Measurements from ENCODE around the gene AHCYL2.

Gene AHCYL2

GRCh38 chr7:129354428-129355157 is 129.8 kb downstream of the AHCYL2 start:
- DNase-seq (ENCODE audit: low read depth) = no peak
- TF ChIP-seq CTCF (IDR thresholded peaks at IDR 0.05; ENCODE audit: low read length, missing control alignments) = no peak
- no peak overlapping the region for H3K4me3 ChIP-seq (replicated peaks; ENCODE audit: low read depth, low read length)

- no peak for DNase-seq (ENCODE audit: low read depth)
- no peak overlapping the region for H3K4me3 ChIP-seq (replicated peaks; ENCODE audit: low read depth, low read length)
- TF ChIP-seq CTCF (IDR thresholded peaks at IDR 0.05; ENCODE audit: low read length, missing control alignments) = no peak
Measured at GRCh38 chr7:129356176-129356575, 131.3 kb downstream of the AHCYL2 start.

GRCh38 chr7:129359176-129359575 is 134.3 kb downstream of the AHCYL2 start:
- no peak overlapping the region for H3K4me3 ChIP-seq (replicated peaks; ENCODE audit: low read depth, low read length)
- DNase-seq (ENCODE audit: low read depth) = no peak

GRCh38 chr7:129359638-129360037 is 134.8 kb downstream of the AHCYL2 start:
- H3K4me3 ChIP-seq (replicated peaks; ENCODE audit: low read depth, low read length) = no peak overlapping the region
- TF ChIP-seq CTCF (IDR thresholded peaks at IDR 0.05; ENCODE audit: low read length, missing control alignments) = no peak
- DNase-seq (ENCODE audit: low read depth) = no peak

More at GRCh38 chr7:129359176-129359575, 134.3 kb downstream of the AHCYL2 start:
- no peak for TF ChIP-seq CTCF (IDR thresholded peaks at IDR 0.05; ENCODE audit: low read length, missing control alignments)

GRCh38 chr7:129361771-129362170 is 136.9 kb downstream of the AHCYL2 start:
- no peak overlapping the region for H3K4me3 ChIP-seq (replicated peaks; ENCODE audit: low read depth, low read length)
- no peak for DNase-seq (ENCODE audit: low read depth)
- TF ChIP-seq CTCF (IDR thresholded peaks at IDR 0.05; ENCODE audit: low read length, missing control alignments) = no peak

GRCh38 chr7:129362496-129362895 is 137.7 kb downstream of the AHCYL2 start:
- no peak overlapping the region for H3K4me3 ChIP-seq (replicated peaks; ENCODE audit: low read depth, low read length)
- no peak for TF ChIP-seq CTCF (IDR thresholded peaks at IDR 0.05; ENCODE audit: low read length, missing control alignments)
- no peak for DNase-seq (ENCODE audit: low read depth)

- no peak for DNase-seq (ENCODE audit: low read depth)
- no peak overlapping the region for H3K4me3 ChIP-seq (replicated peaks; ENCODE audit: low read depth, low read length)
- TF ChIP-seq CTCF (IDR thresholded peaks at IDR 0.05; ENCODE audit: low read length, missing control alignments) = no peak
Measured at GRCh38 chr7:129367349-129367699, 142.5 kb downstream of the AHCYL2 start.

All from fibroblast of pulmonary artery (primary cell).